C4-2B (cell line): ENCODE data around the gene GFPT2.

Experiments
- CTCF ChIP-seq: fragments of 450-650 bp; conservative IDR thresholded peaks from 2 replicates; pipeline ENCODE4 v1.5.1; 2017; ENCODE audit warnings: mild to moderate bottlenecking
- ZFX ChIP-seq: fragments of 450-650 bp; IDR thresholded peaks from 2 replicates; pipeline ENCODE4 v1.6.1; 2017

- no peak for TF ChIP-seq CTCF
- TF ChIP-seq ZFX = no peak
Measured at GRCh38 chr5:180289433-180289832, 63.7 kb downstream of the GFPT2 start.
